LoVo (cell line): ENCODE data around the gene HIRIP3.

Experiments used
- DNase-seq: peaks from one replicate; pipeline ENCODE4 v3.0.0-alpha.2; 2016; ENCODE audit warnings: low spot score

HIRIP3 gene

DNA sequence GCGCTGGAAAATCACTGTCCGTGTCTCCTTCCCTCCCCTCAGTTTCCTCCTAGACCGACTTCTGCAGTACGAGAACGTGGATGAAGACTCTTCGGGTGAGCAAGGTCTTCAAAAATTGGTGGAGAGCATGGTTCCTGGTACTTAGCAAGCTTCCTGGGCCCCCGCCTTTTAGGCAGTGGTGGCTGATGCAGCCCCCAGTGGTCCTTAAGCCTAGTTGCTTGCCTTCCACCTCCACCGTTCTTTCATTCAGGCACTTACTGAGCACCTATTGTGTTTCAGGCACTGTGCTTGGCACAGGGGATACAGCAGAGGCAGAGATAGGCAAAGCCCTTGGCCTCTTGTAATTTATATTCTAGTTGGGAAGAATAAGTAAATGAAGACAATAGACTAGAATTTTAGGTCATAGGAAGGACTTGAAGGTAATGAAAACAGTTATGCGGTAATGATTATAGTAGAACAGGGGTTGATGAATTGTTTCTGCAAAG lies 1.4 kb upstream of the HIRIP3 start:
- no peak for DNase-seq

GRCh38 chr16:29995911-29996765 lies 721 bp upstream of the HIRIP3 start, which contains the start of gene INO80E:
Gene INO80E, plus strand, starts transcription at chr16:29996241. Its CDS starts 70 bp downstream, at chr16:29996311.
- peak; percentile 98 for DNase-seq

DNA sequence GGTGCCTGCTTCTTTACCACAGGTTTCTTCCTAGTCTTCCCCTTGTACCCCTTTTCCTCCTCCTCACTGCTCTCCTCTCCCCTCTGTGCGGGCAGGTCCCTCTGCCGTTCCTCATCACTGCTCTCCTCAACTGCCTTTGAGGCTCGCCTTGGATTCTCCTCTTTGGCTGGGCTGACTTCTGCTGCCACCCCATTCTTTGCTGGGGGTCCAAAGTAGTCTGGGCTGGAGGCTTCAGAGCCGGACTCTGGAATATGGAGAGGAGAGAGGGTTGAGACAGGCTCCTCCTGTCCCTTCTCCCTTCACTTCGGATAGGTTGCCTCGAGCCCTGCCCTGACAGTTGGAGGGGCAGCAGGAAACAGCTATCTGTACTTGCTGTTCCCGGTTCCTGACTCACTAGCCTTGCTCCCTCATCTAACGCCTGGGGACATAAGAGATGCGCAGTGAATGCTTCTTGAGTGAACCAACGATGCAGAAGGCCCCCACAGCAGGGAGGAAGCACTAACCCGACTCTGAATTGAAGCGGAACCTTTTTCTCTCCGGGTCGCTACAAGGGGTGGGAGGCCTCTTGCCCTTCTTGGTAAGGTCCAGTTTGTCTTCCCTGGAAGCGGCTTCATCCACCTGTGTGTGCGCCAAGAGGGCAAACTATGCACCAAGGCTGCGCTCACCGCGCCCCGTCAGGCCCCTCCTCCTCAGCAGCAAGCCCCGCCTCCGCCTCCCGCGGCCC lies 655 bp downstream of the HIRIP3 start:
- DNase-seq: peak; percentile 58

GRCh38 chr16:29993903-29994599 lies 1.4 kb downstream of the HIRIP3 start:
- no peak for DNase-seq

- DNase-seq: no peak
Measured at GRCh38 chr16:29993191-29993902, 2.1 kb downstream of the HIRIP3 start.

GRCh38 chr16:29992344-29992967 lies 3.0 kb downstream of the HIRIP3 start:
- no peak for DNase-seq

DNA sequence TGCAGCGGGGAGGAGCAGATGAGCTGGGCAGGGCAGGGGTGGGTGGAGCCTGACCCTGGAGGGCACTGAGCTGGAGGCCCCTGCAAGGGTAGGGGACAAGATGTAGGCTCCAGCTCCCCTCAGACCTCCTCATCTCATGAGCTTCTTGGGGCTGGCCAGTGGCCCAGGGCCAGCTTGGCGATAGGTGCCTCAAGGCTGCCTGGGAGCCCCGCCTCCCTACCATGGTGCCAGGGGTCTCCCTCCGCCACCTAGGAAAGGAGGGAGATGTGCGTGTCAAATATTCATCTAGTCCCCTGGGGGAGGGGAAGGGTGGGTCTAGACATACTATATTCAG lies 3.9 kb downstream of the HIRIP3 start:
- no peak for DNase-seq

DNA sequence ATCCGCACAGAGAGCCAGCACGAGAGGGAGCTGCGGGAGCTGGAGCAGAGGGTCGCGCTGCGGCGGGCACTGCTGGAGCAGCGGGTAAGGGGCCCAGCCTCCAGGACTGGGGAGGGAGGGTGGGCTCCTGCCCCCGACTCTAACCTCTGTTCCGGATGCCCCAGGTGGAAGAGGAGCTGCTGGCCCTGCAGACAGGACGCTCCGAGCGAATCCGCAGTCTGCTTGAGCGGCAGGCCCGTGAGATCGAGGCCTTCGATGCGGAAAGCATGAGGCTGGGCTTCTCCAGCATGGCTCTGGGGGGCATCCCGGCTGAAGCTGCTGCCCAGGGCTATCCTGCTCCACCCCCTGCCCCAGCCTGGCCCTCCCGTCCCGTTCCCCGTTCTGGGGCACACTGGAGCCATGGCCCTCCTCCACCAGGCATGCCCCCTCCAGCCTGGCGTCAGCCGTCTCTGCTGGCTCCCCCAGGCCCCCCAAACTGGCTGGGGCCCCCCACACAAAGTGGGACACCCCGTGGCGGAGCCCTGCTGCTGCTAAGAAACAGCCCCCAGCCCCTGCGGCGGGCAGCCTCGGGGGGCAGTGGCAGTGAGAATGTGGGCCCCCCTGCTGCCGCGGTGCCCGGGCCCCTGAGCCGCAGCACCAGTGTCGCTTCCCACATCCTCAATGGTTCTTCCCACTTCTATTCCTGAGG lies 4.4 kb downstream of the HIRIP3 start:
- DNase-seq: no peak

DNA sequence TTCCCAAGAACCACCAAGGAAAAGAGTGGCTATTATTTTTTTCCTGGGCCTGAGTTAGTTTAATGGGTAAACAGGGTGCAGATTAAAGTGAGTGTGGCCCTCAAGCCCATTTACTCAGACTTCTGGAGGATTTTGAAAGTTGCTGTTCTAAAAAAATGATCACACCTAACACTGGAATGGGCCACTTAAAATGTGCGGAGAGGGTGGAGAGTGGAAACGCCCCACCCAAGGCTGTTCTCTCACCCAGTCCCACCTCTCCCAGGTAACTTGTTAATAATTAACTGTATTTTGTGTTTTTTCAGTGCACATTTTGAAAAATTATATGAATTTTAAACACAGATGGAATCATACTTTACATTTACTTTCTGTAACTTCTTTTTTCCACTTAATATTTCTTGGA lies 5.4 kb downstream of the HIRIP3 start:
- no peak for DNase-seq

DNA sequence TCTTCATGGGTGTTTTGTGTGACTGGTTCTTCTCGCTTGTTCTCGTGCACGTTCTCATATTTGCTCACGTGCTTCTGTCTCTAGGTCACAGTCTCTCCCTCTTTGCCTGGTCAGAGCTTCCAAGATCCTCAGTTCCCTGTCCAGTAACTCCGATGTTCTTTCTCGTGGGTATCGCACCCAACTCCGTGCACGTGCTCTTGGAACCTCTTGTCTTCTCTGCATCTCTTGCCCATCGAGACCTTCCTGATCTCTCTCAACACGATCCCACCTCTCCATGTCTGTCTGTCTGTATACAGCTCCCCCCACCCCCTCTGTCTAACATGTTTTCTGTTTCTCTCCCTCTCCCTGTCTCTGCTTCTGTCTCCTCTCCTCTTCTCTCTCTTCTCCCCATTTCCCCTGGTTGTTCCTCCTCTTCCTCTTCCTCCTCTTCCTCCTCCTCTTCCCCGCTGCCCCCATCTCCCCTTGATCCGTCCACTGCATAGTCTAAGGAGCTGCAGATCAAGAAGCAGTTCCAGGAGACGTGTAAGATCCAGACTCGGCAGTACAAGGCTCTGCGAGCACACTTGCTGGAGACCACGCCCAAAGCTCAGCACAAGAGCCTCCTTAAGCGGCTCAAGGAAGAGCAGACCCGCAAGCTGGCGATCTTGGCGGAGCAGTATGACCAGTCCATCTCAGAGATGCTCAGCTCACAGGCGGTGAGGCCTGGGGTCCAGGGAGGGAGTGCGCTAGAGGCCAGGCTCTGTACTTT lies 6.1 kb downstream of the HIRIP3 start:
- DNase-seq: no peak

- no peak for DNase-seq
Measured at GRCh38 chr16:29988346-29989075, 6.9 kb downstream of the HIRIP3 start.

GRCh38 chr16:29987371-29988085 lies 7.9 kb downstream of the HIRIP3 start:
- DNase-seq: no peak

DNA sequence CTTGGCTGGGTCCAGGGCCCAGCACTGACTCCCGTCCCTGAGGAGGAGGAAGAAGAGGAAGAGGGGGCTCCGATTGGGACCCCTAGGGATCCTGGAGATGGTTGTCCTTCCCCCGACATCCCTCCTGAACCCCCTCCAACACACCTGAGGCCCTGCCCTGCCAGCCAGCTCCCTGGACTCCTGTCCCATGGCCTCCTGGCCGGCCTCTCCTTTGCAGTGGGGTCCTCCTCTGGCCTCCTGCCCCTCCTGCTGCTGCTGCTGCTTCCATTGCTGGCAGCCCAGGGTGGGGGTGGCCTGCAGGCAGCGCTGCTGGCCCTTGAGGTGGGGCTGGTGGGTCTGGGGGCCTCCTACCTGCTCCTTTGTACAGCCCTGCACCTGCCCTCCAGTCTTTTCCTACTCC lies 8.5 kb downstream of the HIRIP3 start:
- no peak for DNase-seq

DNA sequence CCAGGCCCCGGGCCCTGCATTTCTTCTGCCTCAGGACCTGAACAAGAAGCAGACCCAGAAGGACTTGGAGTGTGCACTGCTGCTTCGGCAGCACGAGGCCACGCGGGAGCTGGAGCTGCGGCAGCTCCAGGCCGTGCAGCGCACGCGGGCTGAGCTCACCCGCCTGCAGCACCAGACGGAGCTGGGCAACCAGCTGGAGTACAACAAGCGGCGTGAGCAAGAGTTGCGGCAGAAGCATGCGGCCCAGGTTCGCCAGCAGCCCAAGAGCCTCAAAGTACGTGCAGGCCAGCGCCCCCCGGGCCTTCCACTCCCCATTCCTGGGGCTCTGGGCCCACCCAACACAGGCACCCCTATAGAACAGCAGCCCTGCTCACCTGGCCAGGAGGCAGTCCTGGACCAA lies 9.2 kb downstream of the HIRIP3 start:
- no peak for DNase-seq

DNA sequence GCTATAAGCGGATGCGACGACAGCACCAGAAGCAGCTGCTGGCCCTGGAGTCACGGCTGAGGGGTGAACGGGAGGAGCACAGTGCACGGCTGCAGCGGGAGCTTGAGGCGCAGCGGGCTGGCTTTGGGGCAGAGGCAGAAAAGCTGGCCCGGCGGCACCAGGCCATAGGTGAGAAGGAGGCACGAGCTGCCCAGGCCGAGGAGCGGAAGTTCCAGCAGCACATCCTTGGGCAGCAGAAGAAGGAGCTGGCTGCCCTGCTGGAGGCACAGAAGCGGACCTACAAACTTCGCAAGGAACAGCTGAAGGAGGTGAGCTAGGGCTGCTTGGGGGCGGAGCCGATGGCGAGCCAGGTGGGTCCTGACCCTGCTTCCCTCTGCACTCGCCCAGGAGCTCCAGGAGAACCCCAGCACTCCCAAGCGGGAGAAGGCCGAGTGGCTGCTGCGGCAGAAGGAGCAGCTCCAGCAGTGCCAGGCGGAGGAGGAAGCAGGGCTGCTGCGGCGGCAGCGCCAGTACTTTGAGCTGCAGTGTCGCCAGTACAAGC lies 10.1 kb downstream of the HIRIP3 start:
- no peak for DNase-seq

DNA sequence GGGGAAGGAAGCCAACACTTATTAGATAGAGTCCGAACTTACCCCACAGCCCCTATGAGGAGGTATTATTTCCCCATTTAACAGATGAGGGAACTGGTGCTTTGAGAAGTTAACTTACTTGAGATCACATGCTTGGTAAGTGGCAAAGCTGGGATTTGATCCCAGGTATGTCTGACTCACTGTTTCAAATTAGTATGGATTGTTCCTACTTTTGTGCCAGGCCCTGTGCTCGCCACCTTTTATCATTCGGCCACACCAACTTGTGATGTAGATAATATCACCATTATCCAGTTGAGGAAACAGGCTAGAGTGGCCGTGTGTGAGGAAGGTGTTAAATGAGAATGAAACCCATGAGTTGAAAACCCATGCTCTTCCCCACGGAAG lies 10.7 kb downstream of the HIRIP3 start:
- DNase-seq: no peak

DNA sequence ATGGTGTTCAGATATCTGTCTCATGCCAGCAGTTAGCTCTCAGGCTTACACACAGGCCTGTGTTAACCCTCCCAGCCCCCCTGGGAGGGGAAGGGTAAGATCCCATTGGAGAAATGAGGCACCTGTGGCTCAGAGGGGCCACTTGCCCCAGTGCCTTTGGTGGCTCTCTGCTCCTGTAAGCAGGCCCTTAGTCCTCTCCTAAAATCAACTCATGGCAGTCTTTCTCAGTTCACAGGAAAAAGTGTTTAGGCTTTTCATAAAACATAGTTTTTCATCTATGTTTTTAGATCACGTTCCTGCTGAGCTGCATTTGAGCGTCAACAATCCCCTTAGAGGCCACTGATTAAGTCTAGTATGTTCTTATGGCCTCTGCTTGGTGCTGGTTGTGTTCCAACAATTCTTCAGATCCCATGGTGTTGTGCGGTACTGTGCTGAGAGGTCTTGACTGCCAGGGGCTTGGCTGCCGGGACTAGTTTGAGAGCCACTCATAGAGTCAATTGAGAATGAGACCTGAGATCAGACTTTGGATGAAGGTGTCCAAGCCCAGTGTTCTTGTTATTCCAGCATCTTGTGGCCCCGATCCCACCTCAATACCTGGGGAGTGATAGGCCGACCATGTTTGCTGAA lies 11.2 kb downstream of the HIRIP3 start:
- no peak for DNase-seq
